22Rv1 (cell line): ENCODE results near the gene HNRNPF.

Experiments
- H3K27ac ChIP-seq: fragments of 450-650 bp; 2 replicates; pipeline ENCODE4 v1.5.1; 2017
- ZFX ChIP-seq: fragments of 450-650 bp; IDR thresholded peaks from 2 replicates; pipeline ENCODE4 v1.6.1; 2017; ENCODE audit warnings: antibody characterized with exemption, borderline replicate concordance
- TF ChIP-seq, protein P1 (sequence below): fragments of 450-650 bp; IDR thresholded peaks from 2 replicates; pipeline ENCODE4 v1.5.1; 2017; ENCODE audit warnings: mild to moderate bottlenecking

Gene HNRNPF

DNA sequence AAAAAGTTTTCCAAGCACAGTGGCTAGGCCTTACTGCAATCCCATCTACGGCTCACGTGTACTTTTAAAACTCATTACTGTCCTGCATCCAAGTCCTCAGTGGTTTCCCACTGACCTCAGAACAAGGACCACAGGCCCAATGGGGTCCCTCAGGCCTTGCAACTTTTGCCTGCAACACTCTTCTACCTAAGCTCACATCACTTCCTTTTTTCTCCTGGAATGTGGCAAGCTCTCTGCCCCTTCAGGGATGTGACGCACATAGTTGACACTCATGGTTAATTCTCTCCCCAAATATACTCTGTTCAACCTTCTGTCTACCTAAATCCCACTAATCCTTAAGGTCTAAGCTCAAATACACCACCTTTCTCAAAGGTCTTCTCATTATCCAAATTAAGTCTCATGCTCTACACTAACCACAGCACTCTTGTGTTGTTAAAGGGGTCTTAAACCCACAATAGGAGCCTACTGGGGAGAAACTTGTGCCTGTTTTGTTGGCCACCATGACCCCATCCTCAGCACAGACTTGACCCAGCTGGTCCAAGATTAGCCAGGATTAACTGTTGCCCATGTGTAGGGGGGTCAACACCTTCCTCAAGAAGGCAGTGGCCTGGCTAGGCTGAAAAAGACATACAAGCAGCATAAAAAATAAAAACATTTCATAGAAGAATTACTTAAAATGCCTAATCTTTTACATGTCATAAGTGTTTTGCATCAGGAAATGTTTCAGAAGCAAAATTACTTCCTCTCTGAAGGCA lies 15.2 kb downstream of the HNRNPF start:
- H3K27ac ChIP-seq = peak overlapping the region; percentile 95
- TF ChIP-seq, protein P1, sequence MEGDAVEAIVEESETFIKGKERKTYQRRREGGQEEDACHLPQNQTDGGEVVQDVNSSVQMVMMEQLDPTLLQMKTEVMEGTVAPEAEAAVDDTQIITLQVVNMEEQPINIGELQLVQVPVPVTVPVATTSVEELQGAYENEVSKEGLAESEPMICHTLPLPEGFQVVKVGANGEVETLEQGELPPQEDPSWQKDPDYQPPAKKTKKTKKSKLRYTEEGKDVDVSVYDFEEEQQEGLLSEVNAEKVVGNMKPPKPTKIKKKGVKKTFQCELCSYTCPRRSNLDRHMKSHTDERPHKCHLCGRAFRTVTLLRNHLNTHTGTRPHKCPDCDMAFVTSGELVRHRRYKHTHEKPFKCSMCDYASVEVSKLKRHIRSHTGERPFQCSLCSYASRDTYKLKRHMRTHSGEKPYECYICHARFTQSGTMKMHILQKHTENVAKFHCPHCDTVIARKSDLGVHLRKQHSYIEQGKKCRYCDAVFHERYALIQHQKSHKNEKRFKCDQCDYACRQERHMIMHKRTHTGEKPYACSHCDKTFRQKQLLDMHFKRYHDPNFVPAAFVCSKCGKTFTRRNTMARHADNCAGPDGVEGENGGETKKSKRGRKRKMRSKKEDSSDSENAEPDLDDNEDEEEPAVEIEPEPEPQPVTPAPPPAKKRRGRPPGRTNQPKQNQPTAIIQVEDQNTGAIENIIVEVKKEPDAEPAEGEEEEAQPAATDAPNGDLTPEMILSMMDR = no peak
- no peak for TF ChIP-seq ZFX

DNA sequence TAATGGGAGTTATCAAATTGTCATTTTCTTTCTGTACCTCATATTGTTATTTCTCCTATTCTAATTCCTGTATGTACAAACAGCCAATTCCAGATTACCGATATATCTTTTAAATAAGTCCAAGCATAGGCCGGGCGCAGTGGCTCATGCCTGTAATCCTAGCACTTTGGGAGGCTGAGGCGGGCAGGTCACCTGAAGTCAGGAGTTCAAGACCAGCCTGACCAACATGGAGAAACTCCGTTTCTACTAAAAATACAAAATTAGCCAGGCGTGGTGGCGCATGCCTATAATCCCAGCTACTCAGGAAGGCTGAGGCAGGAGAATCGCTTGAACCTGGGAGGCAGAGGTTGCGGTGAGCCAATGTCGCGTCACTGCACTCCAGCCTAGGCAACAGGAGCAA lies 15.8 kb downstream of the HNRNPF start:
- H3K27ac ChIP-seq = peak overlapping the region; percentile 95; the same call in 1 of the 2 replicates

DNA sequence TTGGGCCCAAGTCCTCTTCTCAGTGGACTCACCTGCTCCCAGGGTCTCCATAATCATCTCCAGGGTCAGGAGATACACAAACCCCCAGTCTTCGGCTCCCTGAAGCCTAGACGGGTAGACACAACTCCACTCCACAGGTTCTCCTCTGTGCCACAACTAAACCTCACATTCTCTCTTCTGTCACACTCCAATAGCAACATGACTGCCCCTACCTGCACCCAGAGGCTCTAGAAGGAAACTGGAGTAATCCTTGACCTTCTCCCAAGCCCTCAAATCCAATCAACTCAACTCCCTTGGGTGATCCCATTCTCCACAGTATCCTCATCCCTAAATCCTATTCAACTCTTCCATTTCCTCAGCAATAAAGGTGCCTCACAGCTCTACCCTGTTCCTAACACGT lies 16.2 kb downstream of the HNRNPF start:
- H3K27ac ChIP-seq = peak overlapping the region; percentile 95; the same call in 1 of the 2 replicates

DNA sequence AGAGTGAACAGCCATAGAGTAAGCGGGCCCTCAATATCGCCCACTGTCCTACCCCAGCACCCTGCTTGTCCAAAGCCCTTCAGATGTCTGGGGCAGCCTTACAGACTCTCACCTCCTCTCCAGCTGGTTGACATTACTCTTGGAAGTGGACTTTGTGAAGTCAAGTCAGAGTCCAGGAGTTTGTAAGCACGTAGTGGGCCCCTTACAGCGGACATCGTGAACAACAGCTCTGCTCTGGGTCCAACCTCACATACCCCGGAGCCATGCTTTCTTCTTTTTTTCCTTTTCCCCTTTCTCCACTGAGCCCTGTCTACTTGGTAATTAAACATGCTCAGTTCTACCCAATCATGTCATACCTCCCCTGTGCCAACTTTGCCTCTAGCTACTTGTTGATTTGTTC lies 17.5 kb downstream of the HNRNPF start:
- H3K27ac ChIP-seq = peak overlapping the region; percentile 26; the same call in 1 of the 2 replicates
- no peak for TF ChIP-seq ZFX
- TF ChIP-seq, protein P1 = no peak

More for the DNA sequence above, 16.2 kb downstream of the HNRNPF start:
- no peak for TF ChIP-seq ZFX
- TF ChIP-seq, protein P1 = no peak

DNA sequence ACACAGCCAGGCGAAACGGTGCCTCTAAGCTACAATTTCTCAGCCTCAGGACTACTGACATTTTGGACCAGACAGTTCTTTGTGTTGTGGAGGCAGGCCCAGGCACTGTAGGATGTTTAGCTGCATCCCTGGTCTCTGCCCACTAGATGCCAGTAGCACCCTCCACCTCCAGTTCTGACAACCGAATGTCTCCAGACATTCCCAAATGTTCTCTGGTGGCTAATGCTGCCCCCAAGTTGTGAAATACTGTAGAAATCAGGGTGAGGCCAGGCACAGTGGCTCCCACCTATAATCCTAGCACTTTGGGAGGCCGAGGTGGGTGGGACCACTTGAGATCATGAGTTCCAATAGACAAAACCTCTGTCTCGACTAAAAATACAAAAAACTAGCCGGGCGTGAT lies 18.2 kb downstream of the HNRNPF start:
- no peak overlapping the region for H3K27ac ChIP-seq
- TF ChIP-seq, protein P1 = peak; percentile 38
- no peak for TF ChIP-seq ZFX

DNA sequence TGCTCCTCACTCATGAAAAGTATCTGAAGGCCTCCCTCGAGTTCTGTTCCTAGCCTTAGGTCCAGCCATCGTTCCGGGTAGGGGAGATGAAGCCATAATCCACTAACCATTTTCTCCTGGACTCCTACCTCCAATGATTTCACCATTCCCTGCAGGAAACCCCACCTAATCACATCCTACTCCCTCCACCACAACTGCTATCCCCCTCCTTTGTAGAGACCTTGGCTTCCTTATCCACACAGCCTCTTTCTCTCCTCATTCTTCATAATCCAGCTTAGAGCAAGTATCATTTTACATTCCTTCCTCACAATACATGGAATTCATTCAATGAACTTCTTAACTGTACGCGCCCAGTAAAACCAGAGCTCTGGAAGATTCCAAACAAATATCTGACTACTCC lies 18.7 kb downstream of the HNRNPF start:
- TF ChIP-seq, protein P1 = no peak
- no peak for TF ChIP-seq ZFX
- no peak overlapping the region for H3K27ac ChIP-seq

DNA sequence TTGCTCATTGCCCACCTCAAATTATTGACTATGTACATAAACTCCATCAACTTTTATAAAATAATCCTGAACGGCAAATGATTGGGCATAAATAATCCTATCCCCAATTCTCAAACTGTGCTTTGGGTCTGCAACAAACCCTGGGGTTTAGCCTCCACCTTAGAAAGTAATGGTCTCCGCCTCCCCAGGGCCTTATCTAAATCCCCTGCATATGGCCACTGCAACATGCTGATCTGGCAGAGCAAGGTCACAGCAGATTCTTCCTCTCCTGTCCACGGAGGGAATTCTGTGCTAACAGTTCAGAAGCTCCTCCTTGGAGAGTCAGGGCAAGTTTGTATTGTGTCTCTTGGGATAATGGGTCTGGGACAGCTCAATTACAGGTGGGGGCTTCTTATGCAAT lies 19.1 kb downstream of the HNRNPF start:
- H3K27ac ChIP-seq = no peak overlapping the region
- TF ChIP-seq, protein P1 = no peak
- no peak for TF ChIP-seq ZFX

DNA sequence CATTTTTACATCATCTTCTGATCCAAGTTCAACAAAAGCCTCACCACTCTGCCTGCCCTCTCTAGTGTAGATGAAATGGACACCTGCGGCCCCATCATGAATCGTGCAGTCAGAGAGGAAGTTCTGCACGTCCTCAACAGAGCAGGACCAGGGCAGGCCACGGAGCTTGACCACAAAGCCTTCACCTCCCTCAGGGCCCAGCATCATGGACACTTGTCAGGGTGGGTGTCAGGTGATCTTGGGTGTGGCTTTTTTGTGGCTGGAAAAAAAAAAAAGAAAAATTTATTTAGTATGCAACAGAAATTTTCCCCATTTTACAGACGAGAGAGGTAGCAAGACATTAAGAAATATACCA lies 21.3 kb downstream of the HNRNPF start:
- H3K27ac ChIP-seq = 0 out of 2 replicates have a peak overlapping the region, but pooled peaks have one; percentile 12
- TF ChIP-seq, protein P1 = no peak
